ENCODE measurements around the gene CPED1. TPM values are rescaled to one million over a fixed set of nuclear protein-coding genes. Genes with fewer than 3 reads are reported as not detected.
A peak's percentile ranks its signal among the peaks of the same experiment; 100 is the strongest.

CPED1 gene
- total RNA-seq, 6 donors from 2014 or later, result 12.9 to 31.6 (median 18.1) TPM

DNA sequence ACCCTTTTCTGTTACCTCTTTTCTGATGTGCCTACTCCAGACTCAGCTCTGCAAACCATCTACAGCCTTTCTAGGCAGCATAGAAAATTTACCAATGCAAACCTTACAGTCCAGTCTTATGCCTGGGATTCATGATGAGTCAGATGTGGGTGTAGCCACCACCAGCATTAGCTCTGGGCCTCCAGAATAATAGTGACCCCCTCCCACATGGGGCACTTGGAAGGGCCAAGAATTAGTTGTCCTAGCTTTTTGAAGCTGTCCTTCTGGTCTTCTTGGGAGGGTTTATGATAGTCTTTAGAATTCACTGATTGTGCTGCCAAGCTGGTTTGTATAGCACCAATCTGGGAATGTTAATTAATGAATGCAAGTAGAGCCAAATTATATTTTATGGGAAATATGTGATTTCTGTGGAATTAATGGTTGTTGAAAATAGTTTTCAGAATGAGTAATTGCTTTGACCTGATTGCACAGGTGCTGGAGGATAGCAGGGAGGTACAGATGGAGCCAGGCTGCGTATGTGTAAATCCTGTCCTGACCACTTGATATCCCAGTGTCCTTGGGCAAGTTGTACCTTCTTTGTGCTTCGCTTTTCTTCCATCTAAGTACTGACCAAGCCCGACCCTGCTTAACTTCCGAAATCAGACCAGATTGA is 94.8 kb downstream of the CPED1 start:
- no peaks in the 10 kb centered on the region for H3K4me1 ChIP-seq
- no peak overlapping the region for H3K4me3 ChIP-seq
- ATAC-seq (ENCODE audit: low FRiP score in 2 of 2), result peak in 1 of 2 donors; percentile 21
- WGBS, 2 donors, result 79 to 94% methylated on average over 4 of the region's 4 CpGs
- no peaks in the 10 kb centered on the region for H3K36me3 ChIP-seq
- H3K9me3 ChIP-seq, result no peaks in the 10 kb centered on the region
- no peak overlapping the region for H3K27ac ChIP-seq
- DNase-seq, result no peak
- TF ChIP-seq POLR2A (IDR thresholded peaks at IDR 0.05), result no peak
- TF ChIP-seq CTCF (IDR thresholded peaks at IDR 0.05), result no peak
- TF ChIP-seq POLR2AphosphoS5 (IDR thresholded peaks at IDR 0.05), result no peak
- TF ChIP-seq EP300 (IDR thresholded peaks at IDR 0.05), result no peak
- no peaks in the 10 kb centered on the region for H3K27me3 ChIP-seq

- no peak for ATAC-seq (ENCODE audit: low FRiP score in 2 of 2)
- no peak for TF ChIP-seq CTCF (IDR thresholded peaks at IDR 0.05)
- no peak for TF ChIP-seq POLR2AphosphoS5 (IDR thresholded peaks at IDR 0.05)
- no peak for TF ChIP-seq POLR2A (IDR thresholded peaks at IDR 0.05)
- no peak for TF ChIP-seq EP300 (IDR thresholded peaks at IDR 0.05)
- no peaks in the 10 kb centered on the region for H3K27me3 ChIP-seq
- H3K4me3 ChIP-seq, result no peak overlapping the region
- 81 to 82% methylated on average over 1 of the region's 1 CpG for WGBS, 2 donors
- no peaks in the 10 kb centered on the region for H3K4me1 ChIP-seq
- no peak for DNase-seq
- H3K9me3 ChIP-seq, result no peaks in the 10 kb centered on the region
- no peak overlapping the region for H3K27ac ChIP-seq
- H3K36me3 ChIP-seq, result no peaks in the 10 kb centered on the region
Measured at GRCh38 chr7:121083790-121084251, 95.3 kb downstream of the CPED1 start.

- TF ChIP-seq CTCF (IDR thresholded peaks at IDR 0.05) (no peak), EP300 (IDR thresholded peaks at IDR 0.05) (no peak), POLR2AphosphoS5 (IDR thresholded peaks at IDR 0.05) (no peak), POLR2A (IDR thresholded peaks at IDR 0.05) (no peak)
- no peak for DNase-seq
- Histone ChIP-seq H3K4me3 (no peak overlapping the region), H3K36me3 (no peaks in the 10 kb centered on the region), H3K4me1 (no peaks in the 10 kb centered on the region), H3K27ac (no peak overlapping the region), H3K9me3 (no peaks in the 10 kb centered on the region), H3K27me3 (no peaks in the 10 kb centered on the region)
- 19 to 24% methylated on average over 2 of the region's 2 CpGs for WGBS, 2 donors
- no peak for ATAC-seq (ENCODE audit: low FRiP score in 2 of 2)
Measured at GRCh38 chr7:121084256-121084655, 95.7 kb downstream of the CPED1 start.

DNA sequence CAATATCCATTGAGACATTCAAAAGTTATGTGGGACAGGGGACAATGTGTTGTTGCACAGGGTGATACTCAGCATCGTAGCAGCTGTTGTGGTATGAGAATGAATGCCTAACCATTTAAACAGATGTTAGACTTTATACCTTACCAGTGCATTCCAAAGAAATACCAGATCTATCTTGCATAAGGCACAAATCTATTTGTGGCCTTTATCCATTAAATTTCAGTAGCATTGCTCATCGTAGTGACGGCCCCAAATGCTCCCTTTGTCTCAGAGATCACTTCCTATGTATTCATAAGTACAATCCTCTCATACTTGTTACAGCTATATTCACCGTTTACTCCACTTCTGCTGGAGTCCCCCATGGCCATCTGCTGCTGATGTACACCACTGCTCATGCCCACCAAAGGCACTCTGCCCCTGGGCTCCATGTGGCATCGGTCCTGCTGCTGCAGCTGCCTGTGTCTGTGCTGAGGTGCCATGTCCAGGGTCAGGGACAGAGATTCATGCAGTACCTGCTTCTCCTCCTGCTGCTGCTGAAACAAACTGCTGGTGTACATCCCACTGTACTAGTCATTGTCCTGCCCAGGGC is 96.3 kb downstream of the CPED1 start:
- TF ChIP-seq POLR2AphosphoS5 (IDR thresholded peaks at IDR 0.05) (no peak), POLR2A (IDR thresholded peaks at IDR 0.05) (no peak), CTCF (IDR thresholded peaks at IDR 0.05) (no peak), EP300 (IDR thresholded peaks at IDR 0.05) (no peak)
- 72 to 77% methylated on average over 5 of the region's 5 CpGs for WGBS, 2 donors
- peak in 1 of 2 donors; percentile 10 for DNase-seq
- no peaks in the 10 kb centered on the region for H3K36me3 ChIP-seq
- no peaks in the 10 kb centered on the region for H3K9me3 ChIP-seq
- no peak overlapping the region for H3K4me3 ChIP-seq
- no peak overlapping the region for H3K27ac ChIP-seq
- no peaks in the 10 kb centered on the region for H3K27me3 ChIP-seq
- H3K4me1 ChIP-seq, result no peaks in the 10 kb centered on the region
- ATAC-seq (ENCODE audit: low FRiP score in 2 of 2), result peak in 1 of 2 donors; percentile 17

GRCh38 chr7:121085922-121086321 is 97.4 kb downstream of the CPED1 start:
- ATAC-seq (ENCODE audit: low FRiP score in 2 of 2) (no peak), DNase-seq (no peak)
- Histone ChIP-seq H3K36me3 (no peaks in the 10 kb centered on the region), H3K4me3 (no peak overlapping the region), H3K4me1 (no peaks in the 10 kb centered on the region), H3K27me3 (no peaks in the 10 kb centered on the region), H3K9me3 (no peaks in the 10 kb centered on the region), H3K27ac (no peak overlapping the region)
- WGBS, 2 donors, result 53 to 63% methylated on average over 3 of the region's 3 CpGs
- TF ChIP-seq CTCF (IDR thresholded peaks at IDR 0.05) (no peak), POLR2A (IDR thresholded peaks at IDR 0.05) (no peak), EP300 (IDR thresholded peaks at IDR 0.05) (no peak), POLR2AphosphoS5 (IDR thresholded peaks at IDR 0.05) (no peak)

Measured in upper lobe of left lung (tissue), 6 donors.